Heart right ventricle (tissue), 16 donors: Measurements from ENCODE around the gene CHD3. TPM values are rescaled to one million over a fixed set of nuclear protein-coding genes. Genes with fewer than 3 reads are reported as not detected.

ENCODE experiments used
- ATAC-seq, 8 donors: fragments of 200-7000 bp; cut with Tn5 transposase; one replicate each; pipeline ENCODE4 v1.9.1; 2020; ENCODE audit warnings: mild to moderate bottlenecking in 8 of 8, moderate library complexity in 8 of 8, moderate number of reproducible peaks in 1 of 8
- DNase-seq, 2 donors: peaks; one replicate each; pipeline ENCODE4 v3.0.0-alpha.2; 2020
- H3K27ac ChIP-seq, 10 donors: fragments of 200-600 bp; sonication (generic) in 2 of 10; one replicate each; pipeline versions ENCODE4 v1.5.0 to v1.8.0; 2020 to 2022; ENCODE audit warnings: mild to moderate bottlenecking in 3 of 10
- H3K27me3 ChIP-seq, 7 donors: fragments of 200-600 bp; one replicate each; pipeline ENCODE4 v1.8.0; 2021 to 2022; ENCODE audit warnings: mild to moderate bottlenecking in 2 of 7
- H3K36me3 ChIP-seq, 9 donors: fragments of 200-600 bp; sonication (generic) in 1 of 9; one replicate each; pipeline versions ENCODE4 v1.5.0 to v1.8.0; 2020 to 2022; ENCODE audit warnings: mild to moderate bottlenecking in 2 of 9
- H3K4me1 ChIP-seq, 9 donors: fragments of 200-600 bp; sonication (generic) in 1 of 9; one replicate each; pipeline versions ENCODE4 v1.5.0 to v1.8.0; 2020 to 2022; ENCODE audit warnings: mild to moderate bottlenecking in 4 of 9
- H3K4me3 ChIP-seq, 10 donors: fragments of 200-600 bp; sonication (generic) in 2 of 10; one replicate each; pipeline versions ENCODE4 v1.5.0 to v1.8.0; 2020 to 2022; ENCODE audit warnings: mild to moderate bottlenecking in 7 of 10, moderate library complexity in 2 of 10
- H3K9me3 ChIP-seq, 11 donors: fragments of 200-600 bp in 10 of 11; sonication (generic) in 2 of 11; one replicate each; pipeline versions ENCODE4 v1.5.0 to v1.8.0; 2013 to 2022; ENCODE audit warnings: mild to moderate bottlenecking in 2 of 11, control low read depth in 1 of 11, moderate library complexity in 1 of 11
- CTCF ChIP-seq, 9 donors: fragments of 200-600 bp; sonication (generic) in 2 of 9; IDR thresholded peaks; one replicate each; pipeline versions ENCODE4 v1.5.0 to v1.8.0; 2021 to 2022; ENCODE audit warnings: antibody characterized with exemption in 9 of 9, mild to moderate bottlenecking in 5 of 9, moderate library complexity in 1 of 9
- WGBS, 2 donors: extraction: QIAGEN DNeasy Blood & Tissue Kit; methylation state at CpG; one replicate each; pipeline ENCODE4 v1.1.7; 2013; ENCODE audit warnings: inconsistent platforms in 1 of 2; 5-methylcytosine and 5-hydroxymethylcytosine counted together
- intact Hi-C, 10 donors: fragments of 100-400 bp; cut with DNase I; formaldehyde crosslinking; loops; one replicate each; pipeline versions ENCODE4 v1.11.1 to v1.14.2; 2022
- polyA plus RNA-seq, 2 donors: library from polyadenylated mRNA; stranded (reverse); fragments of 200-250 nt; gene quantifications; one replicate each; pipeline ENCODE4 v1.2.3, GENCODE V29; 2013
- total RNA-seq, 10 donors: library from RNA; stranded (reverse); fragmentation: NEBNext Ultra II Directional in 3 of 10; extraction: Animal tissue kit (Norgen Biotek cat#: 25700) in 3 of 10; gene quantifications; one replicate each; pipeline versions ENCODE4 v1.2.1 to v1.2.4, GENCODE V29; 2021 to 2023
- donor health status: Arrhythmogenic right ventricular cardiomyopathy.
- donor health status: ischemic (EF 13 %, LVEDD 7.1; RV severe dilation, severe dysfunction).
- donor health status: healthy with polysubstance abuse.
- donor health status: DM: no; HTN: yes; CAD: no.
- donor health status: DM: no; HTN: no; CAD: no.
- donor health status: ischemic (EF 25% LVEDD 6.9; RV normal size, moderate dysfunction).
- donor health status: ischemic (EF 25% LVEDD 5.7; RV mildly dilated, moderate dysfunction).
- donor health status: healthy.
- donor health status: DM: yes; HTN: yes; CAD: no.
- donor health status: Ischemic cardiomyopathy.
- donor health status: ischemic (EF 35%, LVEDD 5.7; RV mildly dilated, moderate dysfunction).
- donor health status: nonischemic (EF 11% LVEDD 7.7; RV severe dilation, severe dysfunction).
- donor health status: DM: yes; HTN: yes; CAD: no.
- donor health status: PGD.
- donor health status: ischemic (EF 29% LVEDD 5.4; RV normal size, mild dysfunction).
- donor health status: nonischemic (EF 23%, LVEDD 6.1; RV moderate dilation, normal function).

Gene CHD3
- total and polyA plus RNA-seq, 12 donors = 8.2 to 29.0 (median 11.1) TPM

GRCh38 chr17:7849751-7850504 is 38.7 kb upstream of the CHD3 start:
- WGBS, 2 donors = 83 to 85% methylated on average over 12 of the region's 12 CpGs
- no peak for DNase-seq
- Histone ChIP-seq H3K27me3 (no peaks in the 10 kb centered on the region), H3K4me3 (no peak overlapping the region), H3K36me3 (peaks cover 0 to 95% (median 62%) of the 10 kb centered on the region in 9 donors), H3K27ac (no peak overlapping the region), H3K4me1 (peaks cover 10 to 49% (median 29%) of the 10 kb centered on the region in 9 donors), H3K9me3 (no peaks in the 10 kb centered on the region)
- intact Hi-C loops = loop anchor here in 6 of 10 donors (2.0 to 10.0 kb wide), 5 partner anchors 15 to 305 kb away; partner anchors contain the start of genes KDM6B (in 2 of the 6) and PER1 (in 2 of the 6)
- TF ChIP-seq CTCF (IDR thresholded peaks at IDR 0.05) = no peak
- no peak for ATAC-seq

GRCh38 chr17:7850701-7851437 is 37.7 kb upstream of the CHD3 start:
- H3K4me1 ChIP-seq = peaks cover under 1 to 49% (median 27%) of the 10 kb centered on the region in 9 donors
- H3K36me3 ChIP-seq = peaks cover 0 to 92% (median 58%) of the 10 kb centered on the region in 9 donors
- ATAC-seq = no peak
- intact Hi-C loops = loop anchor here in 6 of 10 donors (1.0 to 10.0 kb wide), 6 partner anchors 16 to 304 kb away; partner anchors contain the start of genes KDM6B (in 2 of the 6) and PER1 (in 1 of the 6)
- peak overlapping the region in 1 of 10 donors; percentile 40 for H3K27ac ChIP-seq
- TF ChIP-seq CTCF (IDR thresholded peaks at IDR 0.05) = no peak
- no peaks in the 10 kb centered on the region for H3K27me3 ChIP-seq
- peak in 1 of 2 donors; percentile 12 for DNase-seq
- WGBS, 2 donors = 92 to 93% methylated on average over 17 of the region's 17 CpGs
- peak overlapping the region in 2 of 10 donors; percentile 19 to 42 for H3K4me3 ChIP-seq
- H3K9me3 ChIP-seq = no peaks in the 10 kb centered on the region

DNA sequence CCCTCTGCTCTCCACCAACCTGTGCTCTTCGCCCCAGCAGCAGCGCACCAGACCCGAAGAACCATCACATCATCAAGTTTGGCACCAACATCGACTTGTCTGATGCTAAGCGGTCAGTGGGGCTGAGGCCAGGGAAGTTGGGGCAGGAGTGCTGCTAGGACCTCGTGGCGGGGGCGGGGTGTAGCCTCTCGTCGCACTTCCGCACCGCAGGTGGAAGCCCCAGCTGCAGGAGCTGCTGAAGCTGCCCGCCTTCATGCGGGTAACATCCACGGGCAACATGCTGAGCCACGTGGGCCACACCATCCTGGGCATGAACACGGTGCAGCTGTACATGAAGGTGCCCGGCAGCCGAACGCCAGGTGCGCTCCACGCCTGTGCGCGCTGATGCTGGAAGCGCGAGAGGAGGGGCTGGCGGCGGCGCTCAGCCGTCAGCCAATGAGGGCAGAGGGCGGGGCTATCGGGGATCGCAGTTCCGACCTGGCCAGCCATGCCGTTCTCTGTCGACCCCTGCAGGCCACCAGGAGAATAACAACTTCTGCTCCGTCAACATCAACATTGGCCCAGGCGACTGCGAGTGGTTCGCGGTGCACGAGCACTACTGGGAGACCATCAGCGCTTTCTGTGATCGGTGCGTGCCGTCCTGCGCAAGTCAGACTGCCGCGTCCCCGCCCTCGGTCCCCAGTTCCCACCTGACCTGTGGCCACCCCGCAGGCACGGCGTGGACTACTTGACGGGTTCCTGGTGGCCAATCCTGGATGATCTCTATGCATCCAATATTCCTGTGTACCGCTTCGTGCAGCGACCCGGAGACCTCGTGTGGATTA is 36.9 kb upstream of the CHD3 start:
- Histone ChIP-seq H3K4me1 (peaks cover 3 to 49% (median 30%) of the 10 kb centered on the region in 9 donors), H3K4me3 (peak overlapping the region in 5 of 10 donors; percentile 5 to 42 (median 19))

More for the DNA sequence above, 36.9 kb upstream of the CHD3 start:
- Histone ChIP-seq H3K36me3 (peaks cover 0 to 85% (median 51%) of the 10 kb centered on the region in 9 donors), H3K27me3 (no peaks in the 10 kb centered on the region), H3K9me3 (no peaks in the 10 kb centered on the region), H3K27ac (peak overlapping the region in 5 of 10 donors; percentile 4 to 49 (median 17))
- ATAC-seq (peak; percentile 62 to 75 (median 70)), DNase-seq (peak; percentile 91)
- 22 to 24% methylated on average over 60 of the region's 60 CpGs for WGBS, 2 donors
- TF ChIP-seq CTCF (IDR thresholded peaks at IDR 0.05) = peak; percentile 96 to 99 (median 98)
- intact Hi-C loops = loop anchor here in 6 of 10 donors (1.0 to 10.0 kb wide), 7 partner anchors 17 to 303 kb away; partner anchors contain the start of genes KDM6B (in 2 of the 6) and PER1 (in 1 of the 6)
